ENCODE results near the gene MAP7.

DNA sequence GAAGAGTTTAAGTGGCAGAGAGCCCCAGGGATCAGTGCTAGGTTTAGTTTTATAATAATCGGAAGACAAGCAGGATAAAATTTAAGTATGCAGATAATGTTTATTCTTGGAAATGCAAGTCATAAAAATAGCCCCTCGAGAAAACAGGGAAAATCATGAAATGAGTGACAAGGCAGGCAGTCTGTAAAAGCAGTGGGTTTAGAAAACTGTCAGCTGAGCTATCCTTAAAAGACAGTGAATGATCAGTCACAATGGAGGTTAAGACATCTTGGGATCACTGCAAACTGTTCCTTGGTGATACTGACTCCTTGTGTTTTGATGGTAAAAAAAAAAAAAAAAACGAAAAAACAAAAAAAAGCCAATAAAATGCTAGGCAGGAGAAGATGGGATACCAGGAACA lies 199.3 kb downstream of the MAP7 start:
- no peak for TF ChIP-seq TAF1 (IDR thresholded peaks at IDR 0.05; ENCODE audit: low read depth, low read length)
- no peak for TF ChIP-seq POLR2A (IDR thresholded peaks at IDR 0.05; ENCODE audit: low read depth, low read length)
- no peak for TF ChIP-seq POLR2AphosphoS5 (IDR thresholded peaks at IDR 0.05; ENCODE audit: low read depth, low read length)
- TF ChIP-seq SPI1 (IDR thresholded peaks at IDR 0.05; ENCODE audit: low read depth, low read length), result no peak

Measured in GM12891 (cell line).